Upper lobe of right lung (tissue), 1 donor: Measurements from ENCODE around the gene IL1RL1. TPM values are rescaled to one million over a fixed set of nuclear protein-coding genes. Genes with fewer than 3 reads are reported as not detected.
A peak's percentile ranks its signal among the peaks of the same experiment; 100 is the strongest.

Experiments used
- ATAC-seq: fragments of 200-7000 bp; cut with Tn5 transposase; one replicate; pipeline ENCODE4 v1.9.1; 2020; ENCODE audit warnings: mild to moderate bottlenecking, moderate library complexity
- DNase-seq: peaks from one replicate; pipeline ENCODE4 v3.0.0-alpha.2; 2020
- H3K27ac ChIP-seq: fragments of 200-600 bp; one replicate; pipeline ENCODE4 v1.8.0; 2022
- H3K27me3 ChIP-seq: fragments of 200-600 bp; one replicate; pipeline ENCODE4 v1.8.0; 2022; ENCODE audit warnings: mild to moderate bottlenecking
- H3K36me3 ChIP-seq: fragments of 200-600 bp; one replicate; pipeline ENCODE4 v1.8.0; 2022
- H3K4me1 ChIP-seq: fragments of 200-600 bp; one replicate; pipeline ENCODE4 v1.8.0; 2022
- H3K4me3 ChIP-seq: fragments of 200-600 bp; one replicate; pipeline ENCODE4 v1.8.0; 2022; ENCODE audit warnings: mild to moderate bottlenecking
- H3K9me3 ChIP-seq: fragments of 200-600 bp; one replicate; pipeline ENCODE4 v1.8.0; 2022
- intact Hi-C: fragments of 100-400 bp; cut with DNase I; formaldehyde crosslinking; loops from one replicate; pipeline ENCODE4 v1.11.0; 2022
- total RNA-seq: library from RNA; stranded (reverse); fragmentation: NEBNext Ultra II Directional; extraction: Animal tissue kit (Norgen Biotek cat#: 25700); gene quantifications from one replicate; pipeline ENCODE4 v1.2.1, GENCODE V29; 2021
- TF ChIP-seq, protein P1 (sequence below): fragments of 200-600 bp; IDR thresholded peaks from one replicate; pipeline ENCODE4 v1.8.0; 2022; ENCODE audit warnings: antibody characterized with exemption
- donor health status: DM: no; HTN: yes; CAD: no; lungs with severe emphysema.

The IL1RL1 gene
- total RNA-seq, 1 donor from 2014 or later = 46.5 TPM

DNA sequence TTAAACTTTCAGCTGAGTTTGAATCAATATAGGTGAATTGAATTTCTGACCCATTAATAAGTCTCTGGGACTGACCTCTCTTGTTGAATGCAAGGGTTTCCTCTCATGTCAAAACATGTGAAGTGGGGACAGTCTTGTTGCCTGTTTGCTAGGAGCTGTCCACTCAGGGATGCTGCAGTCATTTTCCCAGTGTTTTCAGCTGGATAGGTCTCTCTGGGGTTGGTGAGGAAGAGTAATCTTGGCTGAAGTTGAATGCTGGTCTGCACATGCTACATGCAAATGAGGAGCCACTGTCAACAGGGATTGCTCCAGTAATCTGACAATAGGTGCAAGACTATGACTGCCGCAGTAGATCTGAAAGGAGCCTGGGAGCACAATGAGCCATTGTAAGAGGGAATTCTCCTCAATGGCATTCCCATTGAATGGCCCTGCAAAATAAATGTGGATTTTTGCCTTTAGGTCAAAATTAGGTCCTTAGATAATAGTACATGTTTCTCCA lies 34.1 kb upstream of the IL1RL1 start:
- DNase-seq (no peak), ATAC-seq (no peak)
- Histone ChIP-seq H3K27me3 (no peaks in the 10 kb centered on the region), H3K9me3 (no peaks in the 10 kb centered on the region), H3K27ac (no peak overlapping the region), H3K4me3 (no peak overlapping the region), H3K36me3 (no peaks in the 10 kb centered on the region), H3K4me1 (peaks cover 4% of the 10 kb centered on the region)
- TF ChIP-seq, protein P1, sequence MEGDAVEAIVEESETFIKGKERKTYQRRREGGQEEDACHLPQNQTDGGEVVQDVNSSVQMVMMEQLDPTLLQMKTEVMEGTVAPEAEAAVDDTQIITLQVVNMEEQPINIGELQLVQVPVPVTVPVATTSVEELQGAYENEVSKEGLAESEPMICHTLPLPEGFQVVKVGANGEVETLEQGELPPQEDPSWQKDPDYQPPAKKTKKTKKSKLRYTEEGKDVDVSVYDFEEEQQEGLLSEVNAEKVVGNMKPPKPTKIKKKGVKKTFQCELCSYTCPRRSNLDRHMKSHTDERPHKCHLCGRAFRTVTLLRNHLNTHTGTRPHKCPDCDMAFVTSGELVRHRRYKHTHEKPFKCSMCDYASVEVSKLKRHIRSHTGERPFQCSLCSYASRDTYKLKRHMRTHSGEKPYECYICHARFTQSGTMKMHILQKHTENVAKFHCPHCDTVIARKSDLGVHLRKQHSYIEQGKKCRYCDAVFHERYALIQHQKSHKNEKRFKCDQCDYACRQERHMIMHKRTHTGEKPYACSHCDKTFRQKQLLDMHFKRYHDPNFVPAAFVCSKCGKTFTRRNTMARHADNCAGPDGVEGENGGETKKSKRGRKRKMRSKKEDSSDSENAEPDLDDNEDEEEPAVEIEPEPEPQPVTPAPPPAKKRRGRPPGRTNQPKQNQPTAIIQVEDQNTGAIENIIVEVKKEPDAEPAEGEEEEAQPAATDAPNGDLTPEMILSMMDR = no peak
- intact Hi-C loops = no loop called here

DNA sequence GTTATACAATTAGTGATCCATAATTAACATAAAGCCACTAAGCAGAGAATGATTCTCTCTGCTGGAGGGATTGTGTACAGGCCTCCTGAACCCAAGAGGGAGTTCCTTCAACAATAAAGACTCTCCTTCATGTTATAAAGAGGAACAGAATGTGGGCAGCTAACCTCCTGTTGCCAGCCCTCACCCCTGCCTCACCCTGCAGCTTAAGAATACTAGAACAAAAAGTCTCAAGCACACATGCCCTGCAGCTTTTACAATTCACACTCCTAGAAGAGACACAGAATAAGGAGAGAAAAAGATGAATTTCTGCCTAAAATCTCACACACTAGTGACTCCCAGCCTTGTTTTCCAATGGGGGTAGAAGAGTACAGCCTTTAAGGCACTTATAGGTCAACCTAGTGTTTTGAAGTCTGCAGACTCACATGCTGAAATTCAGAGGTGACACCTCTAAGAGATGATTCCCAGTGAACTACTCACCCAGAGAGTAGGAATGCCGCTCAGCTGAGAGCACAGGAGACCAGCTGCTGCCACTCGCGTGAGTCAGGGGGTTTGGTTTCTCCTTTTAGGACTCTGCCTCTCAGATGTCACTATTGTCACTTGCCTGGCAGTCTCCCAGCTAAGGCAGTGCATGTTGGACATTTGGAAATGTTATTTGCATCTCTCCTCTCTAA lies 32.5 kb upstream of the IL1RL1 start:
- TF ChIP-seq, protein P1 = no peak
- ATAC-seq (peak; percentile 67), DNase-seq (no peak)
- Histone ChIP-seq H3K27me3 (no peaks in the 10 kb centered on the region), H3K9me3 (no peaks in the 10 kb centered on the region), H3K4me3 (no peak overlapping the region), H3K4me1 (no peaks in the 10 kb centered on the region), H3K27ac (no peak overlapping the region), H3K36me3 (no peaks in the 10 kb centered on the region)
- intact Hi-C loops = no loop called here

DNA sequence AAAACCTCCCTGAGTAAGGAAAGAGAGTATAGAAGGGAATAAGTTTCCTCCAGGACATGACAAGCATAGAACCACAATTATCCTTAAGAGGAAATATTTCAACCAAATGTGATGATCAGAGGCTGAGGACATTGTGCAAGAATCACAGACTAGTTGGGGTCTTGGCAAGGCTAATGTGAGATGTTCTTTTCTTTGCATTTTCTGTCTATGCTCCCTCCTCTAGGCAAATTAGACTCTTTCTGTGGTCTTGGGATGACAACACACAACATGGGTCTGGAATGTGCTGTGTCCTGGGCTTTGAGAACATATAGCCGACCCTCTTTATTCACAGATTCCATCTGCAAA lies 32.0 kb upstream of the IL1RL1 start:
- Histone ChIP-seq H3K9me3 (no peaks in the 10 kb centered on the region), H3K27me3 (no peaks in the 10 kb centered on the region), H3K4me3 (no peak overlapping the region), H3K36me3 (no peaks in the 10 kb centered on the region), H3K27ac (no peak overlapping the region), H3K4me1 (no peaks in the 10 kb centered on the region)
- intact Hi-C loops = no loop called here
- DNase-seq (no peak), ATAC-seq (no peak)
- TF ChIP-seq, protein P1 = no peak

DNA sequence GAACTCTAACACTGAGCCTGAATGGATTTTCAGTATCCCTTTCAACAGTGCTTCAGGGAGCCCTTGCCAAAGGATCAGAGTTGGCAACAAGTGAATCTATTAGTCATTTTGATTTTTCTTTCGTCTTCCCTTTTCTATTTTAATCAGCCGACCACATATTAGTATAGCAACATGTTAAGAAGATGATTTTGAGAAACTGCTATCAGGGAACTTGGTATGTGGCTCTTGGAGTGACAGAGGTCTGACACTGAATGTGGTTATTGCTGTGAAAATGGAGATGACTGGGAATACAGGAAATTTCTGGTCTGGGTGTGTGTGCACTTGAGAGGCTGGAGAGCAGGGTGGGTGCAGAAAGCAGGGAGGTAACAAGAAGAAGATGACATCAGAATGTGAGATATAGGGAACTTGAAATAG lies 28.7 kb upstream of the IL1RL1 start:
- Histone ChIP-seq H3K4me1 (no peaks in the 10 kb centered on the region), H3K27me3 (no peaks in the 10 kb centered on the region), H3K4me3 (no peak overlapping the region), H3K27ac (no peak overlapping the region), H3K9me3 (no peaks in the 10 kb centered on the region), H3K36me3 (no peaks in the 10 kb centered on the region)
- intact Hi-C loops = no loop called here
- DNase-seq = no peak
- TF ChIP-seq, protein P1 = no peak
- peak; percentile 63 for ATAC-seq

DNA sequence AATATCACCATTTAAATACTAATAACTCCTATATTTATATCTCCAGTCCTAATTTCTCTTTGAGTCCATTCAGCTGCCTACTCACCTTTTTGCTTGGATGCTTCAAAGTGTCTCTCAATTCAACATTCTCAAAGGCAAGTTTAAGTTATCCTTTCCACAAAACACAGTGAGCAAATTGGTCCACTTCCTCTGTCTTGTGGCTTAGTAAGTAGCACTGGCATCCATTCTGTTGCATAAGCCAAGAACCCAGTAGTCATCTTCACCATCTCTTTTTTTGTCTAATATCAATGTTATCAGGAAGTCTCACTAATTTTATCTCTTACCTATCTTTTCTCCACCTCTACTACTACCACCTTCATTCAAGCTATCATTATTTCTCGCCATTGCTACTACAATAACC lies 27.4 kb upstream of the IL1RL1 start:
- H3K36me3 ChIP-seq = no peaks in the 10 kb centered on the region
- no peak overlapping the region for H3K4me3 ChIP-seq
- no peak overlapping the region for H3K27ac ChIP-seq
- no peaks in the 10 kb centered on the region for H3K4me1 ChIP-seq
- intact Hi-C loops = no loop called here
- DNase-seq (no peak), ATAC-seq (peak; percentile 34)
- H3K27me3 ChIP-seq = no peaks in the 10 kb centered on the region
- H3K9me3 ChIP-seq = no peaks in the 10 kb centered on the region
- TF ChIP-seq, protein P1 = no peak

DNA sequence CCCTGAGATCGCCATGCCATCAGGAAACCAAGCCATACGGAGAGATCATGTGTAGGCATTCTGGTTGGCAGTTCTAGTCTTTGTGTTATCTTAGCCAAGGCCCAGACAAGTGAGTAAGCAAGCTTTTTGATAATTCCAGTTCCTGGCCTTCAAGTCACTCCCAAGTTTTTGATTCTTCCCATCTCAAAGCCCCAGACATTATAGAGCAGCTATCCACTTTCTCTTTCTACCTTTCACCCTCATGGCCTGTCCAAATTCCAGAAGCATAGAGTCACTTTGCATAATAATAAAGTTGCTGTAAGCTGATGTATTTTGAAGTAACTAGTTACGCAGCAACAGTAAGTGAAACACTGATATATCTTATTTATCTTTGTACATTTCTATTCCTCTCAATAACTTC lies 26.8 kb upstream of the IL1RL1 start:
- no peaks in the 10 kb centered on the region for H3K4me1 ChIP-seq
- intact Hi-C loops = no loop called here
- DNase-seq (no peak), ATAC-seq (no peak)
- no peak overlapping the region for H3K4me3 ChIP-seq
- H3K27ac ChIP-seq = no peak overlapping the region
- H3K27me3 ChIP-seq = no peaks in the 10 kb centered on the region
- TF ChIP-seq, protein P1 = no peak
- no peaks in the 10 kb centered on the region for H3K36me3 ChIP-seq
- no peaks in the 10 kb centered on the region for H3K9me3 ChIP-seq
